GM12865 (cell line): ENCODE data around the gene CTDSPL2.
"Not testable (repeated sequence)": the region's sequence is repeated elsewhere in the genome, so short reads cannot be mapped to it uniquely, and the experiment has no call there.

Experiments used
- DNase-seq: peaks from one replicate; pipeline ENCODE4 v3.0.0; 2010; ENCODE audit warnings: low read depth
- H3K4me3 ChIP-seq: 2 replicates; pipeline ENCODE4 v1.5.1; 2011; ENCODE audit warnings: mild to moderate bottlenecking, low read depth, low read length, control low read depth
- CTCF ChIP-seq: IDR thresholded peaks from 2 replicates; pipeline ENCODE4 v1.5.1; 2011; ENCODE audit warnings: low read length, control low read depth, low read depth, inconsistent platforms; ENCODE audit not compliant: insufficient read depth; ENCODE audit errors: missing control alignments

The CTDSPL2 gene

DNA sequence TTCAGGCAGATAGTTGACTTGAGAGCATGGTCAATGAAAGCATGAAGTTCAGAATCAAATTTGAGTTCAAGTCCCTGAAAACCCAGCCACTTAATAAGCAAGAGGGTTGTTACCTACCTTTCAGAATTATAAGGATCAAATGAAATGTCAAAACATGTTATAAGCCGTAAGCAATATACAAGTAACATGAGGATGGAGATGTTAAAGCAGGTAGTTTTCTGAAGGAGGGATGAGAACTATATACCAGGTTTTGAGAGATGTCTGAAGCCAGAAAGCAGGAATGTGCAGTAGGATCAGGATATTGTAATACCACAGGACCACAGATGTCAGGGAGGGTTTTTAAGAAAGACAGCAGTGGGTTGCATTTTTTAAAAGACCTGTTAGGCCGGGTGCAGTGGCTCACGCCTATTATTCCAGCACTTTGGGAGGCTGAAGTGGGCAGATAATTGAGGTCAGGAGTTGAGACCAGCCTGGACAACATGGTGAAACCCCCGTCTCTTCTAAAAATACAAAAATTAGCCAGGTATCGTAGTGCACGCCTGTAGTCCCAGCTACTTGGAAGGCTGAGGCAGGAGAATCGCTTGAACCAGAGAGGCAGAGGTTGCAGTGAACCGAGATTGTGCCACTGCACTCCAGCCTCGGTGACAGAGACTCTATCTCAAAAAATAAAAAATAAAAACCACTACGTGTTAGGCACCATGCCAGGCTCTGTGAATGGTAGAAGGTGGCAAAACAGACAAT lies 102.6 kb downstream of the CTDSPL2 start:
- no peak for TF ChIP-seq CTCF
- no peak for DNase-seq
- no peak overlapping the region for H3K4me3 ChIP-seq

DNA sequence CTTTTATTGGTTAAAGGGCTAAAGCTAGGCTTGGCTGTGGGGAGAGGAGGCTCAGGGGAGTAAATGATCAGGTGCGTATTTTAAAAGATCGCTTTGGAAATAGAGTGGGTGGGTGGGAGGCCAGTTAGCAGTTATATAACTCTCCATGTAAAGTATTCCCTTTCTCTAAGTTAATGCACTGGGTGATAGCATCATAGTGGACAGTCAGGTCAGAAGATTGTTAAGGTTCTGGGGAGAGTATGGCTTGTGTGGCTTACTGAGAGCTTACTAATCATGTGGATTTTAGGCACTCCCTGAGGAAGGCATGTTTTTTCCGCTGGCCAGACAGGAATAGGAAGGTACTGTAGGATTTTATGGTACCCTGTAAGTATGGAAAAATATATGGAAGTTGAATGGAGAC lies 103.2 kb downstream of the CTDSPL2 start:
- no peak overlapping the region for H3K4me3 ChIP-seq
- no peak for TF ChIP-seq CTCF
- no peak for DNase-seq

DNA sequence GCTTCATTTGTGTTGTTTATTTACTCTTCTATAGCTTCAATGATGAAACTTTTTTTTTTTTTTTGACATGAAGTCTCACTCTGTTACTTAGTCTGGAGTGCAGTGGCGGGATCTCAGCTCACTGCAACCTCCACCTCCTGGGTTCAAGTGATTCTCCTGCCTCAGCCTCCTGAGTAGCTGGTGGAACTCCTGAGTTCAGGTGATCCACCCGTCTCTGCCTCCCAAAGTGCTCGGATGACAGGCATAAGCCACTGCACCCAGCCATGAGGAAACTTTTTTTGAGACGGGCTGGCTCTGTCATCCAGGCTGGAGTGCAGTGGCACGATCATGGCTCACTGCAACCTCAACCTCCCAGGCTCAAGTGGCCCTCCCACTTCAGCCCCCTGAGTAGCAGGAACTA lies 104.8 kb downstream of the CTDSPL2 start:
- not testable (repeated sequence) for DNase-seq, H3K4me3 ChIP-seq

- H3K4me3 ChIP-seq = no peak overlapping the region
- DNase-seq = peak; percentile 15
- TF ChIP-seq CTCF = peak; percentile 13
Observed at GRCh38 chr15:44532689-44533088, 105.3 kb downstream of the CTDSPL2 start.

DNA sequence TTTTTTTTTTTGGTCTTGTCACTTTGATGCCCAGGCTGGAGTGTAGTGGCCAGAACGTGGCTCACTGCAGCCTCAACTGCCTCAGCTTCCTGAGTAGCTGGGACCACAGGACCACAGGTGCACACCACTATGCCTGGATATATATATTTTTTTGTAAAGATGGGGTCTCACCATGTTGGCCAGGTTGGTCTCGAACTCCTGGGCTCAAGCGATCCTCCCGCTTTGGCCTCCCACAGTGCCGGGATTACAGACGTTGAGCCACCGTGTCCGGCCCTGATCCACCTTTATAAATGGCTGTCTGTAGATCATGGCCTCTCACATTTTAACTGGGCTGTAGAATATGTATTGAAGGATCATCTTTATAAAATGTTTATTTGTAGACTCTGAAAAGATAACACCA lies 107.7 kb downstream of the CTDSPL2 start:
- TF ChIP-seq CTCF = no peak
- DNase-seq = no peak
- H3K4me3 ChIP-seq = no peak overlapping the region

DNA sequence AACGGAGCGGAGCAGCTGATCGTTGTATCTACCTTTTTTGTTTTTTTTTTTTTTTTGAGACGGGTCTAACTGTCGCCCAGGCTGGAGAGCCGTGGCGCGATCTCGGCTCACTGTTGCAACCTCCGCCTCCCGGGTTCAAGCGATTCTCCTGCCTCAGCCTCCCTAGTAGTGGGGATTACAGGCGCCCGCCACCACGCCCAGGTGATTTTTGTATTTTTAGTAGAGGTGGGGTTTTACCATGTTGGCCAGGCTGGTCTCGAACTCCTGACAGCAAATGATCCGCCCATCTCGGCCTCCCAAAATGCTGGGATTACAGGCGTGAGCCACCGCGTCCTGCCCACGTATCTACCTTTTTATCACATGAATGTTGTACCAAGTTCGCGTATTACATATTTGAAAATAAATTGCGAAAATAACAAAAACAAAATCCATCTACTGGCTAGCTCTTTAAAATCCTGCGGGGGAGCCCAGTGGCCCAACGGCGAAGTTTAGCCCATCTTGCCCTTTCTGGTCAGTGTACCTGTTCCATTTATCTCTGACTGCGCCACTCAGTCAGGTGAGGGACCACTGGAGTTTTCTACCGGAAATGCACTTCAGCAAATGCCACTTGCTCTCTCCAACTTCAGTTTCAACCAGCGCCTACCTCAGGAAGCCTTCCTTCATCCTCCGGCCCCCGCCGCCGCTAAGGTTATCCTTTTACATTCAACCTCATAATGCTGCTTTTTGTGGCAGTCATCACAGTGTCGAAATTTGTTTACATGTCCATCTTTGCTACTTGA lies 108.3 kb downstream of the CTDSPL2 start:
- H3K4me3 ChIP-seq = peak overlapping the region; percentile 62
- peak; percentile 50 for DNase-seq

More for the DNA sequence above, 108.3 kb downstream of the CTDSPL2 start:
- no peak for TF ChIP-seq CTCF
